H7 (cell line): Measurements from ENCODE around the gene ZNF418. TPM values are rescaled to one million over a fixed set of nuclear protein-coding genes. Genes with fewer than 3 reads are reported as not detected.
"Not testable (repeated sequence)": the region's sequence is repeated elsewhere in the genome, so short reads cannot be mapped to it uniquely, and the experiment has no call there.

Experiments
- DNase-seq: peaks from one replicate; pipeline ENCODE4 v3.0.0; 2012
- H3K27me3 ChIP-seq: 2 replicates; pipeline ENCODE4 v1.6.0; 2011; ENCODE audit warnings: mild to moderate bottlenecking, low read length; ENCODE audit not compliant: control insufficient read depth, insufficient read depth
- H3K36me3 ChIP-seq: replicated peaks from 2 replicates; pipeline ENCODE4 v1.5.1; 2011; ENCODE audit warnings: low read length; ENCODE audit not compliant: control insufficient read depth, insufficient read depth
- H3K4me3 ChIP-seq: 2 replicates; pipeline ENCODE4 v1.5.1; 2011; ENCODE audit warnings: low read depth, mild to moderate bottlenecking, control low read depth, low read length, moderate library complexity; ENCODE audit not compliant: insufficient read depth
- total RNA-seq: library from RNA; depleted of rRNA; stranded (reverse); fragments of >200 nt; shearing (Covaris generic); gene quantifications from 2 replicates; pipeline ENCODE4 v1.2.3, GENCODE V29; 2014

ZNF418 gene
- total RNA-seq, 1 experiment from 2014 or later = 5.7 TPM

DNA sequence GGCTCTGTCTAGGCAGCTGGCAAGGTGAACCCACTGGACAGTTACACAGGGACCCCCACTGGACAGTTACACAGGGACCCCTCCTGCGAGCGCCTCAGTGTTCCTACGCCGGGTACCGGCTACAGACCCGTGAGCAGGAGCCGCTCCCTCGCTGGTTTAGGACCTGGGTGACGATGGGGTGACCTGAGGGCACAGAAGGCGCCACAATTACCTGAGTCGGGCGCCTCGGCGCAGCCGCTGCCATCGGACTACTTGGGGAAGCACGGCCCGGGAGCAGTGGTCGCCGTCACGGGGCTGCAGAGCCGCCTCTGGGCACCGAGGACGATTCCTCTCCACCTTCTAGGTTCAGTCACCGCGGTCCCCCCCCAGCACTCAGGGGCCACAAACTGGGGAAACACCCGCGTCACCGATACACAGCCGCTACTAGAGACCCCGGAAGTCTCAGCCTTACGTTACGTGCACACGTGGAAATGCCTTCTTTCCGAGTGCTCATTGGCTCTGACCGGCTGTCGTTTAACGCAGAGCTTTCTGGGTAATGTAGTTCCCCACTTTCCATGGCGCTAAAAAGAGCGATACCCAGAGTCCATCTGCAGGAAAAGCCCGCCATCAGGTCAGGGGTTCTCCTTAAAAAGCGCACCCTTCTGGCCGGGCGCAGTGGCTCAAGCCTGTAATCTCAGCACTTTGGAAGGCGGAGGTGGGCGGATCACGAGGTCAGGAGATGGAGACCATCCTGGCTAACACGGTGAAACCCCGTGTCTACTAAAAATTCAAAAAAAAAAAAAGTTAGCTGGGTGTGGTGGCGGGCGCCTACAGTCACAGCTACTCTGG, 18.8 kb downstream of the ZNF418 start, which contains the start of gene ZNF417:
Gene ZNF417 (minus strand): TSS at position 425 of the 828 bp plus-strand sequence. CDS start 181 bp downstream, at position 244.
- not testable (repeated sequence) for H3K27me3 ChIP-seq
- Histone ChIP-seq H3K36me3 (peaks cover 10% of the 10 kb centered on the region), H3K4me3 (peak within 1 kb of the TSS; percentile 81)
- DNase-seq = peak; percentile 92

DNA sequence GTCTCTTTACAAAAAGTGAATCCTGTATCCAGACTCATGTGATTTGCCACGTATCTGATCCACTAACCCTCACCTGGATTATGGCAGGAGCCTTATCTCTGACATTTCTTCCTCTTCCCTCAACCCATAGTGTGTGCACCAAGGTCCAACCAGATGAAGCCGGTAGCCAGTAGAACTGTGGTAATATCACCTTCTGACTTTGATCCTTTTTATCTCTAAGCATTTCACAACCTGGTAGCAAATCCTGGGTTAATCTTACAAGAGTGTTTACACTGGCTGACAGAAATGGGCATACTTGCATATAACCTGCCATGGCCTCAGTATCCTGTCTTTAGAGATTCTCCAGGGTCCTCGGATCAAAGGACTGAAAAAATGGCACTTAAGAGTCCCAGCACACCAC, 20.7 kb downstream of the ZNF418 start:
- Histone ChIP-seq H3K27me3 (no peaks in the 10 kb centered on the region), H3K36me3 (peaks cover 11% of the 10 kb centered on the region), H3K4me3 (no peak overlapping the region)
- no peak for DNase-seq

DNA sequence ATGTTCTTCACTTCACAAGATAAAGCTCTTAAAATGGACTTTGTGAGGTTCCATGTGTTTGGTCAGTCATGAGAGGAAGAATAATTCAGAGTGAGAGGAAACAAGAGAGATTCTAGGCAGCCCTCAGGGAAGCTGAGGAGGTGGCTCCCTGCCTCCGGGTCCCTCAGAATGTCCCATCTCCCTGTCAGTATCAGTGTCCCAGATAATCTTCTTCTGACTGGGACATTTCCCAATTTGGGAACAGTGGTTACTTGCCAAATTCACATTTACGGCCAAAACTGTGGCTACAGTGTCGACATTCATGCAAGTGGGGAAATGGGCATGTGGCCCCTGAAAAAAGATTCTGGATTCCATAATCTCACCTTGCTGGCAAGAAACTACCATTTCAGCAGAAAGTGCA, 27.8 kb downstream of the ZNF418 start:
- Histone ChIP-seq H3K4me3 (no peak overlapping the region), H3K36me3 (peaks cover 12% of the 10 kb centered on the region), H3K27me3 (no peaks in the 10 kb centered on the region)
- DNase-seq = no peak

GRCh38 chr19:57905258-57905657, 29.9 kb downstream of the ZNF418 start:
- DNase-seq = no peak
- H3K36me3 ChIP-seq = peaks cover 3% of the 10 kb centered on the region
- no peaks in the 10 kb centered on the region for H3K27me3 ChIP-seq

DNA sequence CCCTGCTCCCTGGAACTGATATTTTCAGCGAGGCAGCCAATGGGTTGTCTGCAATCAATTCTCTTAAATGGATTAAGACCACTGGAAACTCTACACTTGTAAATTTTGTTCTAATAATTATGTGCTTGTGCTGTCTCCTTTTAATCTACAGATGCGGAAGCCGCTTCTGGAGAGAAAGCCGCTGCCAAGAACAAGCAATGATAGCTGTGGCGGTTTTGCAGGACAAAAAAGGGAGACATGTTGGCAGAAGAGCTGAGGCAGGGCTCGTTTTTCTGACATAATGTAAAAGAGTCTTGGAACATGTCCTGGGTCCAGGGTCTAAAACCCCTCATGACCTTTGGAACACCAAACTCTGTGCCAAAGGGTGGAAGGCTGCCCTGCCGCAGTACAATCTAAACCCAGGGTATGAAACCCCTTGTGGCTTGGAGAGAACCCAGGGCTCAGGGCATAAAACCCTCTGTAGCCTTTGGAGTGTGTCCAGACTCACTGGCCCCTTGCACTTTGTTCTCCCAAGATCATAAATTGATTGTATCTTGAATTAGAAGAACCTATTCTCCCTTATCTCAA, 31.5 kb downstream of the ZNF418 start:
- H3K27me3 ChIP-seq = no peaks in the 10 kb centered on the region
- no peak overlapping the region for H3K4me3 ChIP-seq
- no peak for DNase-seq
- H3K36me3 ChIP-seq = peaks cover 2% of the 10 kb centered on the region

More at GRCh38 chr19:57905258-57905657, 29.9 kb downstream of the ZNF418 start:
- no peak overlapping the region for H3K4me3 ChIP-seq

GRCh38 chr19:57900311-57900710, 34.9 kb downstream of the ZNF418 start:
- Histone ChIP-seq H3K4me3 (no peak overlapping the region), H3K36me3 (no peaks in the 10 kb centered on the region), H3K27me3 (no peaks in the 10 kb centered on the region)
- no peak for DNase-seq

DNA sequence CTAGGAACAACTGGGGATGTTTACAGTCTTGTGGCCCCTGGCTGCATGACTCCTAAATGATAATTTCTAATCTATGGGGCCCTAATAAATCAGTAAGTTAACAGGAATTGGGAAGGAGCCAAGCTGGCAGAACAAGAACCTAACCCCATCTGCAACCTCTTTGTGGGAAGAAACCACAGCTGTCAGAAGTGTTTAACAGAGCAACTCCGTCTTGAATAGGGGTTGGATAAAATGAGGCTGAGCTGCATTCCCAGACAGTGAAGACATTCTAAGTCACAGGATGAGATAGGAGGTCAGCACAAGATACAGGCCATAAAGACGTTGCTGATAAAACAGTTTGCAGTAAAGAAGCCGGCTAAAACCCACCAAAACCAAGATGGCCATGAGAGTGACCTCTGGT, 44.5 kb downstream of the ZNF418 start:
- H3K27me3 ChIP-seq, H3K36me3 ChIP-seq, H3K4me3 ChIP-seq, DNase-seq: not testable (repeated sequence)

- Histone ChIP-seq H3K27me3 (no peaks in the 10 kb centered on the region), H3K4me3 (peak within 1 kb of the TSS; percentile 91)
- DNase-seq = peak; percentile 85
These were observed 46.5 kb downstream of the ZNF418 start, which contains the start of gene ZNF814 for GRCh38 chr19:57888560-57889231. ZNF814 (minus strand) TSS chr19:57889037; CDS start chr19:57888802, 235 bp downstream.

DNA sequence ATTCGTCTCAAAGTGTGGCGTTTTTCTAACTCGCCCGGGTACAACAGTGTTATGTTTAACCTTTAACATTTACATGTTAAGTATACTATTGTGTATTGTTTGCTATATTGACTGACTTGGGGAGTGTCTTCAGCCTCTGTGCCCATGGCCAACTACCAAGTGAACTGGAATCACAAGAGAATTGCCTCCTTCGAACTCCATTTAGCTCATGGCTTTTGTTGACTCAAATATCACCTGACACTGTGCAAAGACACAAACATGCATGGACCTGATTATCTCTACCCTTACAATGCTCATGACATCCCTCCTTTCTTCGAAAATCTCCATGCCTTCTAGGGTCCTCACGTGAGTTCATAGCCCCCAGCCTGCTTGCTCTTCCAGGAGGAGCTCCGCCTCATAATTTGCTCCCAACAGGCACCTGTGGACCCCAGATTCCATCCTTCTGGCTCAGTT, 47.1 kb downstream of the ZNF418 start:
- Histone ChIP-seq H3K4me3 (peak overlapping the region; percentile 91), H3K36me3 (peaks cover 4% of the 10 kb centered on the region), H3K27me3 (no peaks in the 10 kb centered on the region)
- DNase-seq = peak; percentile 62

More at GRCh38 chr19:57888560-57889231, 46.5 kb downstream of the ZNF418 start, which contains the start of gene ZNF814:
- peaks cover 4% of the 10 kb centered on the region for H3K36me3 ChIP-seq

DNA sequence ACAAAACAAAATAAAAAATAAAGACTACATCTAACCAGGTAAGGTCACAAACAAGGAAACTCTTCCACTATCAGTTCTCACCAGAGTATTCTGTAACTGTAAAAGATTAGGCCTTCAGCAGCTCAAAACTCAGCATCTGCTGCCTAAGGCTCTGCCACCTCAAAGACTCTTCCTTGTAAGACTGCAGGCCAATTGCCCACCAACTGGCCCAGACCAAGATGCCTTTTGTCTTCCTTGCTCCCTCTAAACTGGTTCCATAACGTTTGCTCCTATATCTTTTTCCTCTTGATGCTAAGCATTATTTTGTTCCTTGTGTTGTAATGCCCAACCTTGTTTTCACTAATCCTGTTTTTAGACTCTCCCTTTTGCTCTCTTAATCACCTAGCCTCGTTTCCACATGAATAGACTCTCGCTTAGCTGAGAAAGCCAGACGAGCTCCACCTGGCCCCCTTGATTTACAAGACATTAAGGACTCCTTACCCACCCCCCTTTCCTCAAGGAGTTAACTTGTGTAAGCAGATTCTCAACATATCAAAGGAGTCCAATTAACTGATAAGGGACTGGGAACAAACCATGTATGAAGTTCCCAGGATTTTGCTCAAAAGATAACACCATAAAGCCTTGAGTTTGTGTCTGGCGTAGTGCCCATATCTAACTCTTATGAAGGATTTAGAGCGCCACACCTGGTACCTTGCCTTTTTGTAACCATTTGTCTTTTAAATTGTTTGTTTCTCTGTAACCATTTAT, 47.8 kb downstream of the ZNF418 start:
- peak overlapping the region; percentile 91 for H3K4me3 ChIP-seq
- peak; percentile 49 for DNase-seq
- H3K27me3 ChIP-seq = no peaks in the 10 kb centered on the region
- peaks cover 4% of the 10 kb centered on the region for H3K36me3 ChIP-seq

DNA sequence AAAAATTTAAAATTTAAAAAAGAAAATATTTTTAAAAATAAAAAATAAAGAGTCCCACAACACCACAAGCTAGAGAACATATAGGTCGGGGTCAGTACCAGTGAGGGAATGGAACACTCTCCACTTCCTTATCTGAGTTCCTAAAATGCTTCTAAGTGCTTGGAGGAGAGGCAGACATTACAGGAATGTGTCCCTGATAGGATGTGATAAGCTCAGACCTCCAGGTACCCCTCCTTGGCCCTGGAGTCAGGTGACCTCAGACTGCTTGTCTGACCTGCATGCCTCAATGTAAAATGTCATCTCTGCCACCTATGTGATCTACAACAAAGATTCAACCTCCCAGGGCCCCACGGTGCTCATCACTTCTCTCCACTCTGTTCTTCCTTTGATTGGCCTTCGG, 49.2 kb downstream of the ZNF418 start:
- H3K36me3 ChIP-seq = peaks cover 4% of the 10 kb centered on the region
- H3K4me3 ChIP-seq = no peak overlapping the region
- no peaks in the 10 kb centered on the region for H3K27me3 ChIP-seq
- DNase-seq = no peak

DNA sequence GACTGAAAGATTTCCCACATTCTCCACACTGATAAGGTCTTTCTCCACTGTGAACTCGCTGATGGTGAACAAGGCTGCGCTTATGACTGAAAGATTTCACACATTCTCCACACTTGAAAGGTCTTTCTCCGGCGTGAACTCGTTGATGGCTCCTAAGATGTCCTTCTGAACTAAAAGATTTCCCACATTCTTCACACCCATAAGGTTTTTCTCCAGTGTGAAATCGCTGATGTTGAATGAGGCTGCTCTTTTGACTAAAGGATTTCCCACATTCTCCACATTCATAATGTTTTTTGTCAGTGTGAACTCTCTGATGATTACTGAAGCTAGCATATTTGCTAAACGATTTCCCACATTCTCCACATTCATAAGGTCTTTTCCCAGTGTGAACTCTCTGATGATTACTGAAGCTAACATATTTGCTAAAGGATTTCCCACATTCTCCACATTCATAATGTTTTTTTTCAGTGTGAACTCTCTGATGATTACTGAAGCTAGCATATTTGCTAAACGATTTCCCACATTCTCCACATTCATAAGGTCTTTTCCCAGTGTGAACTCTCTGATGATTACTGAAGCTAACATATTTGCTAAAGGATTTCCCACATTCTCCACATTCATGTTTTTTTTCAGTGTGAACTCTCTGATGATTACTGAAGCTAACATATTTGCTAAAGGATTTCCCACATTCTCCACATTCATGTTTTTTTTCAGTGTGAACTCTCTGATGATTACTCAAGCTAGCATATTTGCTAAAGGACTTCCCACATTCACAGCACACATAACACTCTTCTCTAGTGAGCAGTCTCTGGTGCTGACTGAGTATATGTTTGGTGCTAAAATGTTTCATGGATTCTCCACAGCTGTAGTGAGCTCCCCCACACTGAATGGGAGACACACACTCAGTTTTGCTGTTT, 61.1 kb downstream of the ZNF418 start:
- not testable (repeated sequence) for H3K4me3 ChIP-seq, H3K27me3 ChIP-seq, DNase-seq
- peaks cover 38% of the 10 kb centered on the region for H3K36me3 ChIP-seq

GRCh38 chr19:57872450-57872849, 62.8 kb downstream of the ZNF418 start:
- H3K4me3 ChIP-seq = no peak overlapping the region

More at GRCh38 chr19:57872450-57872849, 62.8 kb downstream of the ZNF418 start:
- no peaks in the 10 kb centered on the region for H3K27me3 ChIP-seq
- no peak for DNase-seq
- H3K36me3 ChIP-seq = peaks cover 38% of the 10 kb centered on the region
